Fibroblast of lung (primary cell): ENCODE measurements around the gene EPSTI1. TPM values are rescaled to one million over a fixed set of nuclear protein-coding genes. Genes with fewer than 3 reads are reported as not detected.

Experiments
- DNase-seq, 2 donors: peaks; one replicate each; pipeline versions ENCODE4 v3.0.0 to v3.0.0-alpha.2; 2010; ENCODE audit warnings: low read depth in 2 of 2
- H2AFZ ChIP-seq: 2 replicates; pipeline ENCODE4 v1.5.1; 2012; ENCODE audit warnings: low read length, control low read depth, inconsistent platforms
- H3K27ac ChIP-seq: 2 replicates; pipeline ENCODE4 v1.5.1; 2011; ENCODE audit warnings: low read length, control low read depth; ENCODE audit not compliant: insufficient read depth
- H3K27me3 ChIP-seq: 2 replicates; pipeline ENCODE4 v1.5.1; 2011; ENCODE audit warnings: mild to moderate bottlenecking, low read length; ENCODE audit not compliant: control insufficient read depth, insufficient read depth
- H3K36me3 ChIP-seq: 2 replicates; pipeline ENCODE4 v1.5.1; 2011; ENCODE audit warnings: low read length; ENCODE audit not compliant: control insufficient read depth, insufficient read depth
- H3K4me1 ChIP-seq: 2 replicates; pipeline ENCODE4 v1.5.1; 2011; ENCODE audit warnings: low read length; ENCODE audit not compliant: control insufficient read depth, insufficient read depth; ENCODE audit errors: extremely low read depth
- H3K4me2 ChIP-seq: 2 replicates; pipeline ENCODE4 v1.5.1; 2011; ENCODE audit warnings: low read length, control low read depth; ENCODE audit not compliant: insufficient read depth; ENCODE audit errors: extremely low read depth
- H3K4me3 ChIP-seq, 4 experiments: fragments of 200-600 bp in 1 of 4; sonication (generic) in 1 of 4; replicated peaks in 1 of 4; 2 replicates each; pipeline ENCODE4 v1.5.1; 2011 to 2016; ENCODE audit warnings: low read length in 4 of 4, low read depth in 3 of 4, mild to moderate bottlenecking in 3 of 4, control low read depth in 2 of 4, inconsistent platforms in 1 of 4, mixed read lengths in 1 of 4; ENCODE audit not compliant: insufficient read depth in 1 of 4; ENCODE audit errors: control extremely low read depth in 1 of 4
- H3K79me2 ChIP-seq: 2 replicates; pipeline ENCODE4 v1.5.1; 2012; ENCODE audit warnings: mild to moderate bottlenecking, low read length, inconsistent platforms; ENCODE audit not compliant: control insufficient read depth, insufficient read depth
- H3K9ac ChIP-seq: 2 replicates; pipeline ENCODE4 v1.5.1; 2011; ENCODE audit warnings: mild to moderate bottlenecking, low read length, control low read depth; ENCODE audit not compliant: insufficient read depth
- H3K9me3 ChIP-seq: 2 replicates; pipeline ENCODE4 v1.5.1; 2012; ENCODE audit warnings: low read depth, low read length; ENCODE audit not compliant: control insufficient read depth, insufficient read depth
- H4K20me1 ChIP-seq: 2 replicates; pipeline ENCODE4 v1.5.1; 2011; ENCODE audit warnings: low read length; ENCODE audit not compliant: control insufficient read depth, insufficient read depth; ENCODE audit errors: extremely low read depth
- CTCF ChIP-seq, 2 donors: IDR thresholded peaks in 1 of 2; conservative IDR thresholded peaks in 1 of 2; 1 replicate in 1 of 2; 2 replicates in 1 of 2; pipeline ENCODE4 v1.5.1; 2011 to 2012; ENCODE audit warnings: low read length in 2 of 2, control low read depth in 1 of 2, inconsistent platforms in 1 of 2, low read depth in 1 of 2, mild to moderate bottlenecking in 1 of 2
- EZH2 ChIP-seq: IDR thresholded peaks from 2 replicates; pipeline ENCODE4 v1.5.1; 2012; ENCODE audit warnings: low read length, control low read depth, mild to moderate bottlenecking; ENCODE audit errors: missing control alignments
- polyA plus RNA-seq, 2 donors: library from polyadenylated mRNA; depleted of rRNA in 1 of 2; stranded (reverse) in 1 of 2; unstranded in 1 of 2; fragments of >200 nt; gene quantifications; 2 replicates each; pipeline ENCODE4 v1.2.1, GENCODE V29; 2011 to 2012; ENCODE audit warnings: missing spikeins in 1 of 2
- total RNA-seq: library from RNA; depleted of rRNA; stranded (reverse); fragments of >200 nt; gene quantifications from 2 replicates; pipeline ENCODE4 v1.2.1, GENCODE V29; 2014

Gene EPSTI1
- total and polyA plus RNA-seq, 2 donors (not counting 1 experiment from before 2014, with no cell fraction given), result 5.6 to 10.9 TPM

- Histone ChIP-seq H3K4me1 (no peaks in the 10 kb centered on the region), H3K9ac (no peak overlapping the region)
- peak in 1 of 2 donors; percentile 79 for DNase-seq
Observed at GRCh38 chr13:42985312-42986175, 6.5 kb downstream of the EPSTI1 start.

GRCh38 chr13:42984691-42985090 lies 7.3 kb downstream of the EPSTI1 start:
- H3K27me3 ChIP-seq, result no peaks in the 10 kb centered on the region
- H2AFZ ChIP-seq, result no peak overlapping the region
- H3K36me3 ChIP-seq, result no peaks in the 10 kb centered on the region
- TF ChIP-seq EZH2 (no peak), CTCF (conservative IDR thresholded peaks at IDR 0.05 in 1 of 2, IDR thresholded peaks at IDR 0.05 in 1 of 2; ENCODE audit: low read depth in 1 of 2, low read length in 2 of 2) (no peak)
- no peak overlapping the region for H3K4me2 ChIP-seq
- no peaks in the 10 kb centered on the region for H4K20me1 ChIP-seq
- H3K9me3 ChIP-seq, result no peaks in the 10 kb centered on the region
- no peaks in the 10 kb centered on the region for H3K79me2 ChIP-seq
- H3K4me3 ChIP-seq, result no peak overlapping the region
- no peaks in the 10 kb centered on the region for H3K4me1 ChIP-seq
- no peak for DNase-seq
- no peak overlapping the region for H3K27ac ChIP-seq
- no peak overlapping the region for H3K9ac ChIP-seq

More at GRCh38 chr13:42985312-42986175, 6.5 kb downstream of the EPSTI1 start:
- no peaks in the 10 kb centered on the region for H3K9me3 ChIP-seq
- TF ChIP-seq EZH2 (no peak), CTCF (conservative IDR thresholded peaks at IDR 0.05 in 1 of 2, IDR thresholded peaks at IDR 0.05 in 1 of 2; ENCODE audit: low read depth in 1 of 2, low read length in 2 of 2) (no peak)
- H3K4me3 ChIP-seq, result no peak overlapping the region
- H3K27me3 ChIP-seq, result no peaks in the 10 kb centered on the region
- no peaks in the 10 kb centered on the region for H3K36me3 ChIP-seq
- H3K79me2 ChIP-seq, result no peaks in the 10 kb centered on the region
- H4K20me1 ChIP-seq, result no peaks in the 10 kb centered on the region
- no peak overlapping the region for H2AFZ ChIP-seq
- no peak overlapping the region for H3K27ac ChIP-seq
- H3K4me2 ChIP-seq, result no peak overlapping the region

GRCh38 chr13:42984026-42984425 lies 8.0 kb downstream of the EPSTI1 start:
- H3K9me3 ChIP-seq, result no peaks in the 10 kb centered on the region
- no peak overlapping the region for H2AFZ ChIP-seq
- H3K36me3 ChIP-seq, result no peaks in the 10 kb centered on the region
- no peak for DNase-seq
- no peak overlapping the region for H3K4me3 ChIP-seq
- H3K4me1 ChIP-seq, result no peaks in the 10 kb centered on the region
- no peak overlapping the region for H3K27ac ChIP-seq
- H3K27me3 ChIP-seq, result no peaks in the 10 kb centered on the region
- H3K4me2 ChIP-seq, result no peak overlapping the region
- no peak overlapping the region for H3K9ac ChIP-seq
- H3K79me2 ChIP-seq, result no peaks in the 10 kb centered on the region
- TF ChIP-seq CTCF (conservative IDR thresholded peaks at IDR 0.05 in 1 of 2, IDR thresholded peaks at IDR 0.05 in 1 of 2; ENCODE audit: low read depth in 1 of 2, low read length in 2 of 2), result no peak
- TF ChIP-seq EZH2, result no peak
- no peaks in the 10 kb centered on the region for H4K20me1 ChIP-seq
